Thoracic aorta (tissue), 2 donors: ENCODE data around the gene PAK4. TPM values are rescaled to one million over a fixed set of nuclear protein-coding genes. Genes with fewer than 3 reads are reported as not detected.
"Not testable (repeated sequence)": the region's sequence is repeated elsewhere in the genome, so short reads cannot be mapped to it uniquely, and the experiment has no call there.

Experiments used
- ATAC-seq: fragments of 150-250 bp; one replicate; pipeline ENCODE4 v1.8.0; 2017; ENCODE audit warnings: low read depth; ENCODE audit not compliant: insufficient number of reproducible peaks, low FRiP score
- DNase-seq: peaks from one replicate; pipeline ENCODE4 v3.0.0-alpha.2; 2020; ENCODE audit warnings: low spot score
- H3K27ac ChIP-seq, 2 donors: fragments of 200-600 bp; sonication (generic); 1 replicate in 1 of 2; 2 replicates in 1 of 2; pipeline ENCODE4 v1.5.1; 2016; ENCODE audit warnings: mild to moderate bottlenecking in 2 of 2, moderate library complexity in 2 of 2
- H3K27me3 ChIP-seq: fragments of 200-600 bp; sonication (generic); replicated peaks from 2 replicates; pipeline ENCODE4 v1.6.0; 2016; ENCODE audit warnings: mild to moderate bottlenecking; ENCODE audit not compliant: insufficient read depth
- H3K36me3 ChIP-seq: fragments of 200-600 bp; sonication (generic); one replicate; pipeline ENCODE4 v1.5.1; 2016
- H3K4me1 ChIP-seq, 2 donors: fragments of 200-600 bp; sonication (generic); 1 replicate in 1 of 2; 2 replicates in 1 of 2; pipeline versions ENCODE4 v1.5.1 to v1.6.0; 2016; ENCODE audit warnings: low read depth in 2 of 2, mild to moderate bottlenecking in 1 of 2; ENCODE audit not compliant: control insufficient read depth in 1 of 2
- H3K4me3 ChIP-seq: fragments of 200-600 bp; sonication (generic); 2 replicates; pipeline ENCODE4 v1.5.1; 2016; ENCODE audit warnings: mild to moderate bottlenecking
- H3K9me3 ChIP-seq: fragments of 200-600 bp; sonication (generic); 2 replicates; pipeline ENCODE4 v1.5.1; 2016
- CTCF ChIP-seq: fragments of 200-600 bp; sonication (generic); IDR thresholded peaks from one replicate; pipeline ENCODE4 v1.5.1; 2019; ENCODE audit warnings: antibody characterized with exemption
- total RNA-seq, 2 donors: library from RNA; depleted of rRNA; stranded (reverse); fragments of >200 nt; gene quantifications; one replicate each; pipeline versions ENCODE4 v1.1.0 to v1.2.3, GENCODE V29; 2016

Gene PAK4
- total RNA-seq, 2 donors from 2014 or later = 7.4 to 8.7 TPM

GRCh38 chr19:39218230-39219007, 92.8 kb downstream of the PAK4 start:
- DNase-seq (no peak), ATAC-seq (no peak)
- no peak overlapping the region for H3K27ac ChIP-seq
- no peaks in the 10 kb centered on the region for H3K36me3 ChIP-seq
- TF ChIP-seq CTCF = no peak
- peaks cover 3% of the 10 kb centered on the region for H3K9me3 ChIP-seq
- H3K4me3 ChIP-seq = no peak overlapping the region
- H3K4me1 ChIP-seq = no peaks in the 10 kb centered on the region
- no peaks in the 10 kb centered on the region for H3K27me3 ChIP-seq

- ATAC-seq, H3K27me3 ChIP-seq, H3K27ac ChIP-seq, H3K9me3 ChIP-seq, H3K36me3 ChIP-seq, H3K4me3 ChIP-seq, DNase-seq, H3K4me1 ChIP-seq: not testable (repeated sequence)
Observed at GRCh38 chr19:39219108-39219507, 93.5 kb downstream of the PAK4 start.

GRCh38 chr19:39223703-39224279, 98.2 kb downstream of the PAK4 start:
- Histone ChIP-seq H3K36me3 (no peaks in the 10 kb centered on the region), H3K9me3 (no peaks in the 10 kb centered on the region), H3K4me1 (no peaks in the 10 kb centered on the region), H3K27ac (no peak overlapping the region), H3K4me3 (no peak overlapping the region), H3K27me3 (no peaks in the 10 kb centered on the region)
- no peak for TF ChIP-seq CTCF
- ATAC-seq = no peak
- no peak for DNase-seq

- DNase-seq (no peak), ATAC-seq (no peak)
- Histone ChIP-seq H3K27ac (no peak overlapping the region), H3K36me3 (no peaks in the 10 kb centered on the region), H3K27me3 (no peaks in the 10 kb centered on the region), H3K4me3 (no peak overlapping the region), H3K9me3 (no peaks in the 10 kb centered on the region), H3K4me1 (no peaks in the 10 kb centered on the region)
- no peak for TF ChIP-seq CTCF
Observed at GRCh38 chr19:39224910-39225309, 99.3 kb downstream of the PAK4 start.

Other genes starting within 250 kb of the PAK4 start
- 1 to 10 TPM; 4.7 to 5.5 TPM for gene RINL, start 247.5 kb upstream of the PAK4 start, total RNA-seq
- gene SIRT2, start 226.2 kb upstream of the PAK4 start, total RNA-seq = 10 to 100 TPM; 42.8 to 68.4 TPM
- 10 to 100 TPM; 25.3 to 28.4 TPM for gene NFKBIB, start 225.8 kb upstream of the PAK4 start, total RNA-seq
- gene CCER2, start 213.6 kb upstream of the PAK4 start, total RNA-seq = not detected
- gene SARS2, start 195.0 kb upstream of the PAK4 start, total RNA-seq = 10 to 100 TPM in 1 of 2 donors, 1 to 10 TPM in 1; 6.3 to 14.1 TPM
- gene MRPS12, start 194.8 kb upstream of the PAK4 start, total RNA-seq = 10 to 100 TPM; 24.2 to 32.5 TPM
- gene FBXO17, start 150.0 kb upstream of the PAK4 start, total RNA-seq = 10 to 100 TPM; 29.6 to 31.7 TPM
- 10 to 100 TPM in 1 of 2 donors, 1 to 10 TPM in 1; 1.5 to 37.6 TPM for gene FBXO27, start 93.2 kb upstream of the PAK4 start, total RNA-seq
- gene ACP7, start 41.4 kb upstream of the PAK4 start, total RNA-seq = not detected
- under 1 TPM in 1 of 2 donors, not detected in 1; 0.27 TPM for gene NCCRP1, start 71.2 kb downstream of the PAK4 start, total RNA-seq
- gene SYCN, start 78.5 kb downstream of the PAK4 start, total RNA-seq = not detected
- not detected for gene IFNL3, start 119.2 kb downstream of the PAK4 start, total RNA-seq
- not detected for gene IFNL4, start 123.1 kb downstream of the PAK4 start, total RNA-seq
- gene IFNL2, start 142.6 kb downstream of the PAK4 start, total RNA-seq = not detected
- gene IFNL1, start 170.6 kb downstream of the PAK4 start, total RNA-seq = not detected
- gene LRFN1, start 195.1 kb downstream of the PAK4 start, total RNA-seq = under 1 TPM; 0.85 to 0.95 TPM
- 10 to 100 TPM; 15.9 to 16.0 TPM for gene GMFG, start 210.3 kb downstream of the PAK4 start, total RNA-seq
- 100 to 1,000 TPM; 101 to 153 TPM for gene SAMD4B, start 216.6 kb downstream of the PAK4 start, total RNA-seq